GM19328 (cell line): ENCODE results near the gene MLH1.
"Not testable (repeated sequence)": the region's sequence is repeated elsewhere in the genome, so short reads cannot be mapped to it uniquely, and the experiment has no call there.

Experiments
- ATAC-seq: cut with Tn5 transposase; IDR thresholded peaks from one replicate; pipeline ENCODE4 v1.9.1; 2021; ENCODE audit warnings: mild to moderate bottlenecking, moderate library complexity; ENCODE audit not compliant: unreplicated experiment

The MLH1 gene

GRCh38 chr3:37032961-37033360 lies 39.6 kb downstream of the MLH1 start:
- ATAC-seq: no peak

- ATAC-seq: no peak
Measured at GRCh38 chr3:37037352-37037751, 44.0 kb downstream of the MLH1 start.

GRCh38 chr3:37039161-37039846 lies 46.0 kb downstream of the MLH1 start:
- no peak for ATAC-seq

GRCh38 chr3:37040231-37040630 lies 46.9 kb downstream of the MLH1 start:
- no peak for ATAC-seq

- ATAC-seq: no peak
Measured at GRCh38 chr3:37041546-37042195, 48.4 kb downstream of the MLH1 start.

GRCh38 chr3:37042712-37043111 lies 49.4 kb downstream of the MLH1 start:
- ATAC-seq: not testable (repeated sequence)

GRCh38 chr3:37050282-37050681 lies 57.0 kb downstream of the MLH1 start:
- ATAC-seq: no peak

- no peak for ATAC-seq
Measured at GRCh38 chr3:37052860-37053259, 59.5 kb downstream of the MLH1 start.

- no peak for ATAC-seq
Measured at GRCh38 chr3:37053337-37053736, 60.0 kb downstream of the MLH1 start.

GRCh38 chr3:37053753-37054152 lies 60.4 kb downstream of the MLH1 start:
- no peak for ATAC-seq

GRCh38 chr3:37054370-37054769 lies 61.1 kb downstream of the MLH1 start:
- ATAC-seq: no peak

GRCh38 chr3:37055077-37055476 lies 61.8 kb downstream of the MLH1 start:
- ATAC-seq: not testable (repeated sequence)

GRCh38 chr3:37056826-37057225 lies 63.5 kb downstream of the MLH1 start:
- ATAC-seq: no peak

- ATAC-seq: no peak
Measured at GRCh38 chr3:37058117-37058516, 64.8 kb downstream of the MLH1 start.

GRCh38 chr3:37064747-37065146 lies 71.4 kb downstream of the MLH1 start:
- ATAC-seq: no peak

- ATAC-seq: no peak
Measured at GRCh38 chr3:37067577-37067976, 74.3 kb downstream of the MLH1 start.

GRCh38 chr3:37068031-37068430 lies 74.7 kb downstream of the MLH1 start:
- ATAC-seq: no peak

- ATAC-seq: no peak
Measured at GRCh38 chr3:37071921-37072320, 78.6 kb downstream of the MLH1 start.

GRCh38 chr3:37072892-37073291 lies 79.6 kb downstream of the MLH1 start:
- ATAC-seq: no peak

GRCh38 chr3:37074178-37074577 lies 80.9 kb downstream of the MLH1 start:
- ATAC-seq: no peak

GRCh38 chr3:37075955-37076354 lies 82.6 kb downstream of the MLH1 start:
- ATAC-seq: no peak

GRCh38 chr3:37082317-37082716 lies 89.0 kb downstream of the MLH1 start:
- no peak for ATAC-seq

GRCh38 chr3:37086918-37087317 lies 93.6 kb downstream of the MLH1 start:
- no peak for ATAC-seq
